Body of pancreas (tissue), 4 donors: ENCODE results near the gene F12. TPM values are rescaled to one million over a fixed set of nuclear protein-coding genes. Genes with fewer than 3 reads are reported as not detected.
"Not testable (repeated sequence)": the region's sequence is repeated elsewhere in the genome, so short reads cannot be mapped to it uniquely, and the experiment has no call there.

ENCODE experiments used
- ATAC-seq: fragments of 150-250 bp; one replicate; pipeline ENCODE4 v1.9.1; 2016
- DNase-seq, 4 donors: peaks; one replicate each; pipeline ENCODE4 v3.0.0-alpha.2; 2019
- H3K27ac ChIP-seq, 4 donors: fragments of 200-600 bp; sonication (generic); 1 replicate in 3 of 4; 2 replicates in 1 of 4; pipeline versions ENCODE4 v1.5.1 to v1.6.1; 2016 to 2019; ENCODE audit warnings: mild to moderate bottlenecking in 1 of 4, mixed read lengths in 1 of 4, moderate library complexity in 1 of 4
- H3K27me3 ChIP-seq, 2 donors: fragments of 200-600 bp; sonication (generic); one replicate each; pipeline ENCODE4 v1.6.0; 2016; ENCODE audit warnings: mild to moderate bottlenecking in 1 of 2
- H3K36me3 ChIP-seq, 2 donors: fragments of 200-600 bp; sonication (generic); replicated peaks in 1 of 2; 2 replicates each; pipeline ENCODE4 v1.5.1; 2016; ENCODE audit warnings: low read depth in 2 of 2; ENCODE audit not compliant: insufficient read depth in 1 of 2
- H3K4me1 ChIP-seq: fragments of 200-600 bp; sonication (generic); one replicate; pipeline ENCODE4 v1.6.0; 2016
- H3K4me3 ChIP-seq, 2 donors: fragments of 200-600 bp; sonication (generic); 1 replicate in 1 of 2; 2 replicates in 1 of 2; pipeline ENCODE4 v1.5.1; 2016 to 2019
- H3K9me3 ChIP-seq, 3 donors: fragments of 200-600 bp; sonication (generic); 1 replicate in 2 of 3; 2 replicates in 1 of 3; pipeline ENCODE4 v1.5.1; 2016
- CTCF ChIP-seq, 7 experiments: fragments of 450-650 bp in 4 of 7; fragments of 200-600 bp in 3 of 7; sonication (generic) in 3 of 7; IDR thresholded peaks; one replicate each; pipeline ENCODE4 v1.5.1; 2016 to 2019; ENCODE audit warnings: antibody characterized with exemption in 7 of 7
- POLR2A ChIP-seq, 3 donors: fragments of 450-650 bp; IDR thresholded peaks; one replicate each; pipeline ENCODE4 v1.6.1; 2016; ENCODE audit warnings: antibody characterized with exemption in 3 of 3, mild to moderate bottlenecking in 2 of 3
- WGBS, 2 donors: methylation state at CpG; one replicate each; pipeline ENCODE4 v1.1.5; 2017; 5-methylcytosine and 5-hydroxymethylcytosine counted together
- intact Hi-C: fragments of 100-400 bp; cut with DNase I; formaldehyde crosslinking; loops from one replicate; pipeline ENCODE4 v1.15.1; 2023
- total RNA-seq, 2 donors: library from RNA; depleted of rRNA; stranded (reverse); fragments of >200 nt; gene quantifications; one replicate each; pipeline ENCODE4 v1.1.0, GENCODE V29; 2016

Gene F12
- total RNA-seq, 2 donors from 2014 or later, result 0.33 to 4.4 TPM

- no peaks in the 10 kb centered on the region for H3K36me3 ChIP-seq
- H3K4me3 ChIP-seq, result no peak overlapping the region
- 79 to 86% methylated on average over 6 of the region's 6 CpGs for WGBS, 2 donors
- intact Hi-C loops, result no loop called here
- H3K9me3 ChIP-seq, result no peaks in the 10 kb centered on the region
- H3K27ac ChIP-seq, result peak overlapping the region in 1 of 4 donors; percentile 72
- no peaks in the 10 kb centered on the region for H3K27me3 ChIP-seq
- peaks cover 34% of the 10 kb centered on the region for H3K4me1 ChIP-seq
- no peak for DNase-seq
- TF ChIP-seq CTCF (IDR thresholded peaks at IDR 0.05) (no peak), POLR2A (IDR thresholded peaks at IDR 0.05) (no peak)
- no peak for ATAC-seq
These were observed 47.7 kb downstream of the F12 start for GRCh38 chr5:177361418-177362291.

- H3K9me3 ChIP-seq, ATAC-seq, H3K27ac ChIP-seq, H3K36me3 ChIP-seq, intact Hi-C loops, H3K4me3 ChIP-seq, DNase-seq, H3K27me3 ChIP-seq: not testable (repeated sequence)
- WGBS, 2 donors, result 85 to 95% methylated on average over 7 of the region's 7 CpGs
- peaks cover 25% of the 10 kb centered on the region for H3K4me1 ChIP-seq
These were observed 48.6 kb downstream of the F12 start for GRCh38 chr5:177360740-177361139.

GRCh38 chr5:177359860-177360259 is 49.5 kb downstream of the F12 start:
- no peak overlapping the region for H3K27ac ChIP-seq
- TF ChIP-seq POLR2A (IDR thresholded peaks at IDR 0.05) (no peak), CTCF (IDR thresholded peaks at IDR 0.05) (no peak)
- H3K36me3 ChIP-seq, result no peaks in the 10 kb centered on the region
- no peak overlapping the region for H3K4me3 ChIP-seq
- ATAC-seq, result no peak
- 53 to 82% methylated on average over 1 to 3 of the region's 3 CpGs for WGBS, 2 donors
- no peaks in the 10 kb centered on the region for H3K27me3 ChIP-seq
- peaks cover 18% of the 10 kb centered on the region for H3K4me1 ChIP-seq
- H3K9me3 ChIP-seq, result no peaks in the 10 kb centered on the region
- intact Hi-C loops, result loop anchor here (5.0 kb wide), 1 partner anchor 38 kb away; no protein-coding TSS in a partner anchor
- no peak for DNase-seq

GRCh38 chr5:177359451-177359851 is 49.9 kb downstream of the F12 start:
- no peaks in the 10 kb centered on the region for H3K27me3 ChIP-seq
- no peak for DNase-seq
- H3K4me1 ChIP-seq, result peaks cover 18% of the 10 kb centered on the region
- no peak overlapping the region for H3K4me3 ChIP-seq
- H3K36me3 ChIP-seq, result no peaks in the 10 kb centered on the region
- intact Hi-C loops, result loop anchor here (5.0 kb wide), 1 partner anchor 37 kb away; no protein-coding TSS in a partner anchor
- TF ChIP-seq POLR2A (IDR thresholded peaks at IDR 0.05) (no peak), CTCF (IDR thresholded peaks at IDR 0.05) (no peak)
- 71% methylated on average over 6 of the region's 6 CpGs; no CpG with 5 or more reads in 1 of the 2 donors for WGBS, 2 donors
- no peaks in the 10 kb centered on the region for H3K9me3 ChIP-seq
- no peak for ATAC-seq
- H3K27ac ChIP-seq, result no peak overlapping the region

- Histone ChIP-seq H3K27ac (no peak overlapping the region), H3K36me3 (no peaks in the 10 kb centered on the region), H3K4me3 (no peak overlapping the region), H3K9me3 (no peaks in the 10 kb centered on the region), H3K27me3 (no peaks in the 10 kb centered on the region), H3K4me1 (peaks cover 13% of the 10 kb centered on the region)
- intact Hi-C loops, result loop anchor here (5.0 kb wide), 1 partner anchor 36 kb away; no protein-coding TSS in a partner anchor
- no peak for TF ChIP-seq POLR2A (IDR thresholded peaks at IDR 0.05)
- TF ChIP-seq CTCF (IDR thresholded peaks at IDR 0.05), result no peak
- DNase-seq, result no peak
- 23 to 29% methylated on average over 1 to 4 of the region's 5 CpGs for WGBS, 2 donors
- ATAC-seq, result no peak
These were observed 51.0 kb downstream of the F12 start for GRCh38 chr5:177358370-177358819.
